Spleen (tissue), 13 donors: ENCODE data around the gene SOST. TPM values are rescaled to one million over a fixed set of nuclear protein-coding genes. Genes with fewer than 3 reads are reported as not detected.

Experiments
- DNase-seq: peaks from one replicate; pipeline ENCODE4 v3.0.0-alpha.2; 2020
- H3K27ac ChIP-seq, 8 donors: fragments of 200-600 bp; sonication (generic) in 7 of 8; 1 replicate in 4 of 8; 2 replicates in 4 of 8; pipeline versions ENCODE4 v1.5.0 to v1.8.0; 2016 to 2021; ENCODE audit warnings: inconsistent platforms in 4 of 8, mild to moderate bottlenecking in 4 of 8, moderate library complexity in 1 of 8
- H3K27me3 ChIP-seq, 7 donors: fragments of 200-600 bp; sonication (generic) in 6 of 7; replicated peaks in 1 of 7; 1 replicate in 4 of 7; 2 replicates in 3 of 7; pipeline versions ENCODE4 v1.5.0 to v1.8.0; 2016 to 2021; ENCODE audit warnings: inconsistent platforms in 3 of 7, mild to moderate bottlenecking in 1 of 7
- H3K36me3 ChIP-seq, 6 donors: fragments of 200-600 bp; sonication (generic) in 5 of 6; 1 replicate in 4 of 6; 2 replicates in 2 of 6; pipeline versions ENCODE4 v1.5.0 to v1.8.0; 2016 to 2021; ENCODE audit warnings: inconsistent platforms in 2 of 6
- H3K4me1 ChIP-seq, 6 donors: fragments of 200-600 bp; sonication (generic) in 5 of 6; 1 replicate in 3 of 6; 2 replicates in 3 of 6; pipeline versions ENCODE4 v1.5.0 to v1.8.0; 2016 to 2021; ENCODE audit warnings: inconsistent platforms in 3 of 6
- H3K4me3 ChIP-seq, 8 donors: fragments of 200-600 bp; sonication (generic) in 7 of 8; 1 replicate in 4 of 8; 2 replicates in 4 of 8; pipeline versions ENCODE4 v1.5.0 to v1.8.0; 2016 to 2021; ENCODE audit warnings: inconsistent platforms in 4 of 8, mild to moderate bottlenecking in 4 of 8, moderate library complexity in 2 of 8
- H3K9me3 ChIP-seq, 8 donors: fragments of 200-600 bp; sonication (generic) in 7 of 8; 1 replicate in 4 of 8; 2 replicates in 4 of 8; pipeline versions ENCODE4 v1.5.0 to v1.8.0; 2016 to 2021; ENCODE audit warnings: inconsistent platforms in 4 of 8
- CTCF ChIP-seq, 11 experiments: fragments of 200-600 bp in 7 of 11; fragments of 450-650 bp in 4 of 11; sonication (generic) in 4 of 11; IDR thresholded peaks in 8 of 11; conservative IDR thresholded peaks in 3 of 11; 1 replicate in 7 of 11; 2 replicates in 4 of 11; pipeline versions ENCODE4 v1.4.0 to v1.8.0; 2016 to 2021; ENCODE audit warnings: antibody characterized with exemption in 11 of 11, inconsistent platforms in 4 of 11, mild to moderate bottlenecking in 1 of 11
- POLR2A ChIP-seq, 3 donors: fragments of 450-650 bp; IDR thresholded peaks; one replicate each; pipeline ENCODE4 v1.5.1; 2017; ENCODE audit warnings: antibody characterized with exemption in 3 of 3, mild to moderate bottlenecking in 1 of 3
- POLR2AphosphoS5 ChIP-seq, 3 donors: sonication (generic); formaldehyde crosslinking; IDR thresholded peaks; one replicate each; pipeline ENCODE4 v1.5.1; 2017; ENCODE audit warnings: antibody characterized with exemption in 3 of 3
- WGBS, 5 donors: extraction: QIAGEN DNeasy Blood & Tissue Kit in 3 of 5; methylation state at CpG; one replicate each; pipeline versions ENCODE4 v1.1.5 to v1.1.7; 2013 to 2018; 5-methylcytosine and 5-hydroxymethylcytosine counted together
- intact Hi-C: fragments of 100-400 bp; cut with DNase I; formaldehyde crosslinking; loops from one replicate; pipeline ENCODE4 v1.15.0; 2023; ENCODE audit warnings: low total_unique reads
- long read RNA-seq, 2 donors: transcript quantifications; one replicate each; lab custom pipeline, GENCODE V29; 2026
- polyA plus RNA-seq, 3 donors: library from polyadenylated mRNA; stranded (reverse); fragments of 200-250 nt; gene quantifications; one replicate each; pipeline ENCODE4 v1.2.1, GENCODE V29; 2013
- total RNA-seq, 7 donors: library from RNA; depleted of rRNA in 3 of 7; stranded (reverse); fragments of >200 nt in 3 of 7; fragmentation: NEBNext Ultra II Directional in 4 of 7; extraction: Animal tissue kit (Norgen Biotek cat#: 25700) in 4 of 7; gene quantifications; one replicate each; pipeline versions ENCODE4 v1.1.0 to v1.2.1, GENCODE V29; 2016 to 2021
- donor health status: healthy with polysubstance abuse.
- donor health status: DM: no; HTN: no; CAD: no; lungs with moderate emphysema.
- donor health status: DM: no; HTN: no; CAD: no.
- donor health status: Bipolar disorder and iron deficiency.
- donor health status: healthy.
- donor health status: DM: no; HTN: no; CAD: no.
- donor health status: DM: yes; HTN: yes; CAD: no.

SOST gene
- total RNA-seq (not detected), polyA plus RNA-seq (under 1 TPM in 1 of 3 donors, not detected in 2; 0.04 TPM)
- long read RNA-seq, donor 1 = 0 reads
- long read RNA-seq, donor 2 = 0 reads

- no peak for DNase-seq
- Histone ChIP-seq H3K36me3 (no peaks in the 10 kb centered on the region), H3K27me3 (peaks cover 0 to 53% (median 18%) of the 10 kb centered on the region in 7 donors), H3K27ac (no peak within 1 kb of the TSS), H3K4me3 (no peak within 1 kb of the TSS), H3K9me3 (no peaks in the 10 kb centered on the region), H3K4me1 (peaks cover 11 to 31% (median 22%) of the 10 kb centered on the region in 6 donors)
- TF ChIP-seq POLR2AphosphoS5 (IDR thresholded peaks at IDR 0.05) = no peak
- TF ChIP-seq POLR2A (IDR thresholded peaks at IDR 0.05) = no peak
- TF ChIP-seq CTCF (IDR thresholded peaks at IDR 0.05 in 8 of 11, conservative IDR thresholded peaks at IDR 0.05 in 3 of 11) = no peak
- intact Hi-C loops = no loop called here
- 87 to 93% (median 90%) methylated on average over 24 of the region's 24 CpGs for WGBS, 5 donors
Observed at GRCh38 chr17:43758497-43759174, at the start of gene SOST. TSS of gene SOST (minus strand) at chr17:43758791. CDS start at chr17:43758741, 50 bp downstream.

GRCh38 chr17:43808076-43808475 lies 49.5 kb upstream of the SOST start:
- WGBS, 5 donors = 72 to 95% (median 76%) methylated on average over 4 of the region's 4 CpGs
- H3K4me3 ChIP-seq = no peak overlapping the region
- H3K4me1 ChIP-seq = peaks cover 0 to 14% (median 0%) of the 10 kb centered on the region in 6 donors
- H3K27me3 ChIP-seq = peaks cover 0 to 6% (median 0%) of the 10 kb centered on the region in 7 donors
- no peak overlapping the region for H3K27ac ChIP-seq
- intact Hi-C loops = no loop called here
- H3K36me3 ChIP-seq = peaks cover 0 to 7% (median 0%) of the 10 kb centered on the region in 6 donors
- no peak for TF ChIP-seq POLR2AphosphoS5 (IDR thresholded peaks at IDR 0.05)
- TF ChIP-seq CTCF (IDR thresholded peaks at IDR 0.05 in 8 of 11, conservative IDR thresholded peaks at IDR 0.05 in 3 of 11) = no peak
- TF ChIP-seq POLR2A (IDR thresholded peaks at IDR 0.05) = no peak
- H3K9me3 ChIP-seq = no peaks in the 10 kb centered on the region
- no peak for DNase-seq

- no peaks in the 10 kb centered on the region for H3K36me3 ChIP-seq
- peaks cover 0 to 3% (median 0%) of the 10 kb centered on the region in 7 donors for H3K27me3 ChIP-seq
- TF ChIP-seq POLR2A (IDR thresholded peaks at IDR 0.05) (no peak), CTCF (IDR thresholded peaks at IDR 0.05 in 8 of 11, conservative IDR thresholded peaks at IDR 0.05 in 3 of 11) (no peak), POLR2AphosphoS5 (IDR thresholded peaks at IDR 0.05) (no peak)
- no peak overlapping the region for H3K4me3 ChIP-seq
- peaks cover 0 to 14% (median 0%) of the 10 kb centered on the region in 6 donors for H3K4me1 ChIP-seq
- intact Hi-C loops = no loop called here
- H3K9me3 ChIP-seq = no peaks in the 10 kb centered on the region
- DNase-seq = no peak
- no peak overlapping the region for H3K27ac ChIP-seq
Observed at GRCh38 chr17:43805117-43805516, 46.5 kb upstream of the SOST start.

- 52 to 72% (median 66%) methylated on average over 3 to 4 of the region's 4 CpGs for WGBS, 5 donors
- Histone ChIP-seq H3K27me3 (peaks cover 0 to 9% (median 0%) of the 10 kb centered on the region in 7 donors), H3K4me1 (peaks cover 0 to 14% (median 0%) of the 10 kb centered on the region in 6 donors), H3K27ac (no peak overlapping the region), H3K4me3 (no peak overlapping the region), H3K9me3 (no peaks in the 10 kb centered on the region), H3K36me3 (no peaks in the 10 kb centered on the region)
- intact Hi-C loops = no loop called here
- no peak for DNase-seq
- TF ChIP-seq CTCF (IDR thresholded peaks at IDR 0.05 in 8 of 11, conservative IDR thresholded peaks at IDR 0.05 in 3 of 11) (no peak), POLR2AphosphoS5 (IDR thresholded peaks at IDR 0.05) (no peak), POLR2A (IDR thresholded peaks at IDR 0.05) (no peak)
Observed at GRCh38 chr17:43803758-43804157, 45.2 kb upstream of the SOST start.
